GM18868 (cell line): ENCODE measurements around the gene ECHDC1.
"Not testable (repeated sequence)": the region's sequence is repeated elsewhere in the genome, so short reads cannot be mapped to it uniquely, and the experiment has no call there.

ENCODE experiments used
- ATAC-seq: cut with Tn5 transposase; IDR thresholded peaks from one replicate; pipeline ENCODE4 v1.9.1; 2021; ENCODE audit warnings: mild to moderate bottlenecking, moderate library complexity; ENCODE audit not compliant: unreplicated experiment

Gene ECHDC1

DNA sequence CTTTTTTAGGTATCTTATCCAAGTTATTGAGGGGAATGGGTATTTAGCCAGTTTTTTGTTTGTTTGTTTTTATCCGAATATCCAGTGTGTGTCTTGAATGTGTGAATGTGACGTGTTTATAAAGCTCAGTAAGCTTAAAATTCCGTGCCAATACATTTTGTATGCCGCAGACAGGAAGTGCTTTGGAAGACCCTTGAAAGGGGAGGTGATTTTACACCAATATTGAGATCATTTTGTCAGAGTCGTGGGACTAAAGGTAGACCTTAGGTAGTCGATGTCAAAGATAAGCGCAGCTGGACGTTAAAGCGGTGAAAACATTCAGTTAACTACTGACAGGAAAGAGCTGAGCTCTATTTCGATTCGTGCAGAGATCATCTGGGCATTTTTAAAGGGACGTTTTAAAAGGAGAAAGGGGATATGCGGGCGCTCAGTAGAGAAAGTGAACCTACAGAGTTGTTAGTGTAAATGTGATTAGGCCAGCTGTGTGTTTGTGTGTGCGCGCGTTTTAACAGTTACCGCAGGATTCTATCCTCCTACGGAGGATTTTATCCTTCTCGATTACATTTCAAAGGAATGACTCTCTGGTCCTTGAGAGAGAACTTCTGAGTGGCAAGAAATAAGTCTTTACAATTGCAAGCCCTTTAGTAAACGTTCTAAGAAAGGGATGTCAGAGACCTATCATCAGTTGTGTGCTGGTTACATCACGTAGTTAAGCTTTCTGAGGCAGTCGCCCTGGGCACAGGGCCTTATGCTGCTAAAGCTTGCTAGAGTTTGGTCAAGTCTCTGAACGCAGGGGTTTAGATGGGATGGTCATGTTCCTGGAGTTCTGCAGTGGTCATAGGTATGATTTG lies 625 bp upstream of the ECHDC1 start:
- ATAC-seq: no peak

DNA sequence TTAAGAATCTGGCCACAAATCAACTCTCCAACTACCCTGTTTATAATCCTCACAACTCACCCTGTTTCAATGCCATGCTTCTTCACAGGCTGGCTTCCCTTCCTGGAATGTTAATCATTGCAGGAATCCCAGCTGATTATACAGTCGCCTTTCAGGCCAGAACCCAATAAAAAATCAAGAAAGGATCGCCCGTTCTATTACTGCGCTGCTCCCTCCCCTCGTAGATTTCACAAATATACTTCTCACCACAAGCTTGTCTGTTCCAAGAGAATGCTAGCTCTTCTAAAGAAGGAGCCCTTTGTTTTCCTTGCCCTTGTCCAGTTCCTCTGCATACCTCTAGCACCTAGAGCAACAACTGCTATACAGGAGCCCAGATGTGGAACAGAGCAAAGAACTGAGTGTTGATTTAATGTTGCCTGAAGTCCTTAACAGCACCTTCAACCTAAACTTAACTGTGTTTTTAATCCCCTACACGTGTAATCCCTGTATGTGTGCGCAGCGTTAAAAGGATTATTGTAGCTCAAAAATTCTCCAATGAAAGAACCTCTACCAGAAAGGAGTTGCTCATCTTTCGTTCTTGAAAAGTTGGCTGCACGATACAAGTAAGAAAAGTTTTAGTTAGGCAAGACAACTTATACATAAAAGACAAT lies 988 bp downstream of the ECHDC1 start:
- no peak for ATAC-seq

DNA sequence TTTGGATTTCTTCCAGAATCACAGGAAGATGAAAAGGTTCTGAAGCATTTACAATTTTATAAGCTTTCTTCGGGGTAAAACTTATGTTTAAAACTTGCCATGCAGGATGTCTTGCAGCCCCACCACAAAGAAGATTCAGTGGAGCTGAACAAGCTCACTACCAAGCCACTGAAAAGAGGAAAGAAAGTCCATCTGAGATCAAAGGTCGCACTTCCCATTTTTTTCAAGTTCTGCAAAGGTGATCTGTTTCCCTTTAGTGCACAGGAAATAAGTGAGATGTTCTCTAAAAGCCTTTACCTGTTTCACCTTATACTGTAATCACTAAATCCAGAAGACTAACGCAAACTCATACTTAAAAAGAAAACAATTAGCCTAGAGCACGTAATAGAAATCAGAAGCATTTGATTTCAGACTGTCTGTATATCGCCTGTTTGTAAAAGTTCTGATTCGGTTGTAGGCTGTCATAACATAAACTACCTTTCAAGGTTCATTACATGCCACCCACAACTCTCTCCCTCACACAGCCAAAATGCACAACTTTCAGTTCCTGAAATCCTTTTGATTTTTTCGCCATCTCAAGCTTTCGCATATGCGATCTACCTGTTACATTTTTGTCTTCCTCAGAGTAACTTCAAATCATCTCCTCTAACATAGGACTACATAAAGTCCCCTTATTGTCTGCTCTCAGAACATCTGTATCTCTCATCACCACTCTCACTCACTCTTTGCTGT lies 1.8 kb downstream of the ECHDC1 start:
- ATAC-seq: peak; percentile 51

DNA sequence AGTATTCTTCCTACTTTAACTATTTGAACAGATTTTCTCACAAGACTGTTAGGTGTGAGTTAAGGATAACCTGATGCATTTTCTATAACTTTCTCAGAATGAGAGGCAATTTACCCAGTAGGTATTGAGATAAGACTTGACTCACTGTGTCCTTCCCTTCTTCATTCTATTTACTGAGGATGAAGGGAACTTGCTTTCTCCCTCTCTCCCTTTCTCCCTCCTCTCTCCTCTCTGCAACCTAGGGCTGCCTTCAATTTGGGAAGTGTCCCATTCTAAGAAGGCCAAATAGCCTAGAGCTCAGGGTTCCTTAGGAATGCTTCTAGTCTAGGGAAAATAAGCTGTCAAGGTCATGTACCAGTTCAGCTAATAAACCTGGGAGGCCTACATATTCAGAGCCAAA lies 3.2 kb downstream of the ECHDC1 start:
- ATAC-seq: no peak

DNA sequence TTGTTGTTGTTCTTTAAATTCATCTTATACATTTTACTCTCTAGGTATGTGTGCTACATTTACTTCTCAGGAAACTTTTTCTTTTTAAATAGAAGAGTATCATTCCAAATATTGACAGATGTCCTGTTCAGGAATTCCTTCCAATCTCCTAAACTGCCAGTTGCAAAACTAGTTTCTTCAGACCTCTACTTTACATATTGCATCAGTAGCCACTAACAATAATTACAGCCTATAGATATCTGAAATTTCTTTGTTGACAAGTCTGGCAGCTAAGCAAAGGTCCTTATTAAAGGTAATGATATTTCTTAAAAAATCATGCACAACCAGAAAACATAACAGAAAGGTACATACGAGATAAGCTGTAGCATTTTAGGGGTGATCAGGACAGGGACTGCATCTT lies 4.5 kb downstream of the ECHDC1 start:
- ATAC-seq: no peak

DNA sequence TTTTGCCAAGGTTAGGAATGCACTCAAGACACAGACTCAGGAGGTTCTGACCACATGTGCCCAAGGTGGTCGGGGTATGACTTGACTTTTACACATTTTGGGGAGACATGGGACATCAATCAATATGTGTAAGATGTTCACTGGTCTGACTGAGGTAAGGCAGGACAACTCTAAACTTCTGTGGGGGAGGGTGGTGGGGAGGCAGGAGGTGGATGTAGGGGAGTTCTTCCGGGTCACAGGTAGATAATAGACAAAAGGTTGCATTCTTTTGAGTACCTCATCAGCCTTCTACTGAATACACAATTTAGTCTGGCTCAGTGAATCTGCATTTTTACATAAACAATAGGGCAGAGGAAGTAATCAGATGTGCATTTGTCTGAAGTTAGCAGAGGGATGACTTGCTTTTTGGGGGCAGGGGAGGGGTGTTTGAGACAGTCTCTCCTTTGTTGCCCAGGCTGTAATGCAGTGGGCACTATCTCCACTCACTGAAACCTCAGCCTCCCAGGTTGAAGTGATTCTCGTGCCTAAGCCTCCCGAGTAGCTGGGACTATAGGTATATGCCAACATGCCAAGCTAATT lies 10.9 kb downstream of the ECHDC1 start:
- no peak for ATAC-seq

DNA sequence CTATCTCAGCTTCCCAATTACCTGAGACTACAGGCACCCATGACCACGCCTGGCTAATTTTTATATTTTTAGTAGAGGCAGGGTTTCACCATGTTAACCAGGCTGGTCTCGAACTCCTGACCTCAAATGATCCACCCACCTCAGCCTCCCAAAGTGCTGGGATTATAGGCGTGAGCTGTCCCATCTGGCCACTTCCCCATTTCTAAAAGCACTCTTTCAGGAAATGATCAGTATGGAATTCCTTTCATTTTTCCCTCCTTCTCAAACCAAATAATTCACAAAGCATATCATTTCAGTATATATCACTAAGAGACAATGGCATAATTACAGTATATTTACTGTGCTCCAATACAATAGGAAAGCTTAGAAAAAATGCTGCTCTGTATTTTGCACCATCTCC lies 12.2 kb downstream of the ECHDC1 start:
- ATAC-seq: not testable (repeated sequence)

DNA sequence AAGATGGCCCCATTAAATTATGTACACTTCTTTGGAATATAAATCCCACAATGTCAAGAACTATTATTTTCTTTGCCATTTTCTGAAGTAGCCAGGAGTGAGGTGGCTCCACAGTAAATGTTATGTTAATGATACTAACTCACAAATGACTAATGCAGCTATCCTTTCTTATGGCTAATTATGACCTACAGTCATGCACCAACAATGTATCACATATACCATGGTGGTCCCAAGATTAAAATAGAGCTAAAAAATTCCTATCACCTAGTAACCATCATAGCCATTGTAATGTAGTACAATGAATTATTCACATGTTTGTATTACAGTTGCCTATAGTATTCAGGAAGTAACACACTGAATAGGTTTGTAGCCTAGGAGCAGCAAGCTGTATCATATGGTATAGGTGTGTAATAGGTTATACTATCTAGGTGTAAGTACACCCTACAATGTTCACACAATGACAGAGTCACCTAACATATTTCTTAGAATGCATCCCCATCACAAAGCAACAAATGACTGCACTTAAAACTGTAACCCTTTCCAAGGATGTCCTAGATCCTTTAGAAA lies 15.3 kb downstream of the ECHDC1 start:
- ATAC-seq: no peak

DNA sequence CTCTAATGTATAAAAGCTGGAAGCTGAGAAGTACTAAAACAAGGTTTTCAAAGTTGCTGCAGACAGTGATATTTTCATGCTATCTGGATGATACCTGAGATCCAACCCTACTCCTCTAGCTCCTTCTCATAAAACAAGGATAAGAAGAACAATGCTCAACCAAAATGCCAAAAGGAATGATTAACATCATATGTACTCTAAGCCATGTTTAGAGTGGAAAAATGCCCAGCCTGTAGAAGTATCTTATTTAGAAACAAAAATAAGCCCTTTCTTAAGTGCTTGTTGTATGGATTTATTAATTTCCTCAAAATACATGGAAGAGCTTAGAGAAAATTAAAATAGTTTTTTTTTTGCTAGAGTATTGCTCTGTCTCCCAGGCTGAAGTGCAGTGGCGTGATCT lies 23.7 kb downstream of the ECHDC1 start:
- ATAC-seq: no peak

DNA sequence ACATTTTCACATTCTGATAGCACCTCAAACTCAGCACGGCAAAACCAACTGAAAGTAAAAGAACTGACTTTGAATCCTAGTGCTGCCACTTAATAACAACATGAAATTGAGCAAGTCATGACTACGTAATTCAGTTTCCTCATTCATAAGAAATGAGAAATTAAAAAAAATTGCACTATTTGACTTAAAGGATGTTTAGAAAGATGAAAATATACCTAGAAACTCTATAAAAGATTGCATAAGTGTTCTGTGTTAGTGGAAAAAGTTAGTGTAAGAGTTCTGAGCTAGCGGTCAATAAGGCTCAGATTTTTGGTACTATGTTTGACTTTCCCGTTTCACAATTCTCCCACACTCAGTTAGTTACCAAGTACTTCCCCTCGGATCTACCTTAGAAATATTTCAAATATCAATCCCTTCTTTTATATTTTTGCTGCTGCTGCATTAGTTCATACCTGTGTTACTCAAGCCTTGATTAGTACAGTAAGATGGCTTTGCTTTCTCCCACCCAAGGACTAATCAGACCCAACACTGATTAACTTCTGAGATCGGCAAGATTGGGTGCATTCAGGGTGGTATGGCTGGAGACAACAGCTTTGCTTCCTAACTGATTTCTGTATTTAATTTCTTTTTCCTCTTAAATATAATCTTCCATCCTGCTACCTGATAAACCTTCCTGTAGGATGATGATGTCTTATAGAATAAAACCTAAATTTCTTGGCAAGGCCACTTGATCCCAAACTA lies 25.9 kb downstream of the ECHDC1 start:
- ATAC-seq: no peak

DNA sequence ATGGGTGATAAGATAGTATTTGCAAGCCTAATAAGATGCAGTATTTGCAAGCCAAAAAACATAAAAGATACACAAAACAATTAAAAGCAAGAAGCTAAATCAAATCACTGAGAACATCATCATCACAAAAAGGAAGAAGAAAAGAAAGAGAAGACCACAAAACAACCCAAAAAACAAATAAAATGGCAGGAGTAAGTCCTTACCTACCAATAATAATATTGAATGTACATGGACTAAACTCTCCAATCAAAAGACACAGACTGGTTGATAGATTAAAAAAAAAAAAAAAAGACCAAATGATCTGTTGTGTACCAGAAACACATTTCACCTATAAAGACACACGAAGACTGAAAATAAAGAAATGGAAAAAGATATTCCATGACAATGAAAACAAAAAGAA lies 37.7 kb downstream of the ECHDC1 start:
- no peak for ATAC-seq

DNA sequence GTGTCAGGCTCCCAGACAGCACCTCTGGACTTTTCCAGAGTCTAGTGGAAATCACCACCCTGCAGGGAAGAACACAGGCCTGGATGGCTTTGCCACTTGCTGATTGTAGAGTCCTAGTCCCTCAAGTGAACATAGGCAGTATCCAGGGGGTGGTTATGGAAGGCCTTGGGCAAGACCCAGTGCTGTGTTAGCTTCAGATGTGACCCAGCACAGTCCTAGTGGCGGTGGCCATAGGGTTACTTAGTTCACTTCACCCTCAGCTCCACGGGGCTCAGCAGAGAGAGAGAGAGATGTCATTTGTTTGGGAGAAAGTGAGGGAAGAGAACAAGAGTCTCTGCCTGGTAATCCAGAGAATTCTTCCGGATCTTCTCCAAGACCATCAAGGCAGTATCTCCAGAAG lies 39.5 kb downstream of the ECHDC1 start:
- ATAC-seq: no peak

DNA sequence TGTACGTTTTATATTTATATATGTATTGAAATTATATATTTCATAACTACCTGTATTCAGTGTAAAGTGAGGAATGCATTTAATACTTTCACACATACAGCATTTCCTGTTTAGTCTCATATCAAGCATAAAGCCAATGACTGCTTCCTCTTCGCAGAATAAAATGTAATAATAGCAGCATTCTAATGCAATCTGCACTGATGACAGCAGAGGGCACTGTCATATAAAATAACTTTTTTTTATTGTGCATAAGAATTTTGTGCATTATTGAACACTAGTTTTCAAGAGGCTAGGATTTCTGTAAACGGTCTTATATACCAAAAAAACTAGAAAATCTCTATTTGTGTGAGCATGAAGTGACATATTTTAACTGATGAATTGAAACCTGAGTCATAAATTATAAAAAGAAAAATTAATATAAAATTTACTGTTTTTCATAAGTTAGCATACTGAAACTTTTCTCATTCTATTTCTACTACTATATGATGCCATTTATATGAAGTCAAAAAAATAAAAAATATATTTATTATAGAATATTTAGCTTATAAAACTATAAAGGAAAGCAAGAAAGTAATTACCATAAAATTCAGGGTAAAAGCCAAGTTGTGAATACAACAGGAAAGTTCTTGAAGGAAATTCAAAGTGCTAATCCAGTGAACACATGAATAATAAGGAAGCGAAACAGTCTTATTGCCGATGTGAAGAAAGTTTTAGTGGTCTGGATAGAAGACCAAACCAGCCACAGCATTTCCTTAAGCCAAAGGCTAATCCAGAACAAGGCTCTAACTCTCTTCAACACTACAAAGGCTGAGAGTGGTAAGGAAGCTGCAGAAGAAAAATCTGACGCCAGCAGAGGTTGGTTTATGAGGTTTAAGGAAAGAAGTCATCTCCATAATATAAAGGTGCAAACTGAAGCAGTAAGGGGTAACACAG lies 40.4 kb downstream of the ECHDC1 start:
- peak; percentile 81 for ATAC-seq

DNA sequence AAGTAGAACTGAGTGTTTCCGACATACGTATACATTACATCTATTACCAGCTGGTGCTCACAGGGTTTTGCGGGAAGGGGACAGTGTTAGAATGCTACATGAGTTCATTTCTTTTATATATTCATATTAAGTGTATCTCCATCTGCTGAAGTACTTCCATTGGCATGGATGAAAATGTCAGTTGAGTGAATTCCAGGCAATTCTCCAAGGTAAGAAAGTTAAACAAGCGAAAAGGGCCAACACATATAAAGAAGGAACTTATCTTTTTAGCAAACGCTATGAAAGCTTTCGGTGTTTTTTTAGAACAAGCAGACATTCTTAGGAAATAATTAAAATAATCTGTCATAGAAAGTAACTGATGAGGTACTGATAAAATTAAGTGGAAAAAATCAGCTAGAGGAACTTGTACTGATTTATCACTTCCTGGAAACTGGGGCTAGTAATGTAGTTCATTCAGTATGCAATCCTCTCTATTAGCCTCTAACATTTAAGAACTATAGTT lies 42.2 kb downstream of the ECHDC1 start:
- ATAC-seq: no peak

DNA sequence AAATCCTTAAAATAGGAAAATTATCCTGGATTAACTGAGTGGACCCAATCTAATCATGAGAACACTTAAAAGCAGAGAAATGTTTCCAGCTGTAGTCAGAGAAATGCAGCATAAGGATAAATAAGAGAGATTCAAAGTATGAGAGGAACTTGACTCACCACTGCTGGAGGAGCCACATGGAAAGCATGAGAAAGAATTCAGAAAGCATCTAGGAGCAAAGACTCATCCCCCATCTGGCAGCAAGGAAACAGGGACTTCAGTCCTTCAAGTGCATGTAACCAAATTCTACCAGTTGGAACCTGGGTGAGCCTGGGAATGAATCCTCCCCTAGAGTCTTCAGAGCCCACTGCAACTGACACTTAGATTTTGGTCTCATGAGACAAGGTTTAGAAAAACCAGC lies 43.0 kb downstream of the ECHDC1 start:
- no peak for ATAC-seq

DNA sequence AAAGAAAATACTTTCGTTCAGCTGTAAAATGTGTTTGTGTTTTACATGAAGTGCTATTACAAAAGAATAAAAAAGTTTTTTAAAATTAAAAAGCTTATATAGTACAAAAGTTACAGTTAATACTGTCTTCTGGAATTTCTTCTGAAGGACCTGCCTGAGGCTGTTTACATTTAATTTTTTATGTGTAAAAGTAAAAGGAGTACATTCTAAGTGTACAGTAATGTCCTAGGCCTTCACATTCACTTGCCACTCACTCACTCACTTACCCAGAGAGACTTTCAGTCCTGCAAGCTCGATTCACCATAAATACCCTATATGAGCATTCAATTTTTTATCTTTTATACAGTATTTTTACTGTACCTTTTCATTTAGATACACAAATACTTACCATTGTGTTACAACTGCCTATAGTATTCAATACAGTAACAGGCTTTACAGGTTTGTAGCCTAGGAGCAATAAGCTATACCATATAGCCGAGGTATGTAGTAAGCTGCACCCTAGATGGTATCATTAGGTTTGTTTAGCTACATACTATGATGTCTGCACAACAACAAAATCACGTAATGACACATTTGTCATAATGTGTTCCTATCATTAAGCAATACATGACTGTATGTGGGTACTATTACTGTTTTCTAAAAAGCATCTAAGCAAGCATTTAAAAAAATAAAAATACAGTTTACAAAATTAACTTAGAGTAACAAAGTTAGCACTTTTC lies 43.7 kb downstream of the ECHDC1 start:
- no peak for ATAC-seq

DNA sequence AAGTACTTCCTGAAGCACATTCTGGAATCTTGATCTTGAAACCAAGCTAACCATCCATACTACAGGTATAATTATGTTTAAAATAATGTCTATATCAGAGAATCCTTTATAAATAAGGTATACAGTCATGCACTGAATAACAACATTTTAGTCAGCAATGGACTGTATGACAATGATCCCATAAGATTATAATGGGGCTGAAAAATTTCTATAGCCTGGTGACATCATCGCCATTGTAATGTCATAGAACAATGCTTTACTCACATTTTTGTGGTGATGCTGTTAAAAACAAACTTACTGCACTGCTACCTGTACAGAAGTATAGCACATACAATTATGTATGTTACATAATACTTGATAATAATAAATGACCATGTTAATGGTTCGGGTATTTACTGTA lies 44.9 kb downstream of the ECHDC1 start:
- ATAC-seq: no peak

DNA sequence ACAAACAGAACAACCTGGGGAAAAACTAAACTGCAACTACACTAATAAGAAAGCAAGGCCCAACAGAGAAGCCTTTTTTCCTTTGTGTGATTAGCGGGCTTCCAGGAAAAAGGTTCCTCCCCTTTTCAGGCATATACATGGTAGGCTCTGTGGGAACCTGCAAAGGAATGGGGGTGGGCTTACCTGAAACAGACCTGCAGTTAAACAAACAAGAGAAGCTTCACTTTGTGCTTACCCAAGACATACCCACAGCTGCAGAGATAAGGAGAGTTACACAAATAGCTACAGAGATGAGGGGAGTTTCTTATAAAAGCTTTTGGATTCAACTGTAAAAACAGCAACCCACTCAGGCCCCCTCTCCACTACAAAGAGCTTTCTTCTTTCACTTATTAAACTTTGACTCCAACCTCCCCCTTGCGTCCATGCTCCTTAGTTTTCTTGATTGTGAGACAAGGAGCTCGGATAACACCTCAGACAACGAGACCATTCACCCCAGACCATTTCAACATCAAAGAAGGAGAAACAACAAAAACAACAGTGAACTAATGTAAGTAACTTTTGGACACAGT lies 45.8 kb downstream of the ECHDC1 start:
- ATAC-seq: no peak
